ENCODE results near the gene CEP44. TPM values are rescaled to one million over a fixed set of nuclear protein-coding genes. Genes with fewer than 3 reads are reported as not detected.

CEP44 gene
- total and polyA plus RNA-seq, 2 of the 4 experiments (the other 2 are of a cell fraction) = 3.5 to 9.5 TPM

GRCh38 chr4:174292473-174292872 is 8.8 kb downstream of the CEP44 start:
- BruUV-seq (replicated peaks) = no TSS peak

More at GRCh38 chr4:174292473-174292872, 8.8 kb downstream of the CEP44 start:
- Histone ChIP-seq H3K79me1 (ENCODE audit: low read depth in 1 of 2, low read length in 2 of 2) (peaks cover 4 to 10% of the 10 kb centered on the region in 2 experiments; a peak in 2 of 4 replicates), H3K9me3 (ENCODE audit: control insufficient read depth, insufficient read depth, low read length) (peaks cover 9% of the 10 kb centered on the region), H3K27ac (ENCODE audit: insufficient read depth, low read length) (no peak overlapping the region), H2BK20ac (ENCODE audit: low read depth, low read length) (no peak overlapping the region), H3K9ac (ENCODE audit: low read depth, low read length) (no peak overlapping the region), H3K4ac (ENCODE audit: low read depth, low read length) (no peak overlapping the region), H3K23ac (ENCODE audit: low read depth, low read length) (no peak overlapping the region), H4K5ac (ENCODE audit: low read depth, low read length) (no peak overlapping the region), H2BK5ac (ENCODE audit: low read depth, low read length, poor library complexity, severe bottlenecking) (no peak overlapping the region), H4K20me1 (ENCODE audit: insufficient read depth, low read length) (no peaks in the 10 kb centered on the region), H4K91ac (ENCODE audit: insufficient read depth, low read depth, low read length) (no peak overlapping the region), H2AFZ (replicated peaks; ENCODE audit: low read length, poor library complexity) (no peak overlapping the region), H2AK9ac (replicated peaks; ENCODE audit: low read depth, low read length, poor library complexity) (no peak overlapping the region), H4K8ac (ENCODE audit: low read depth in 2 of 2, low read length in 2 of 2) (no peak overlapping the region), H2AK5ac (ENCODE audit: low read depth, low read length) (no peak overlapping the region), H3K4me2 (ENCODE audit: low read depth, low read length) (no peak overlapping the region), H3K4me1 (ENCODE audit: control insufficient read depth, insufficient read depth, low read length) (no peaks in the 10 kb centered on the region), H3K56ac (ENCODE audit: extremely low read depth, insufficient read depth, low read length) (no peak overlapping the region), H2BK15ac (ENCODE audit: low read depth, low read length) (no peak overlapping the region), H3K9me1 (ENCODE audit: insufficient read depth, low read length) (no peaks in the 10 kb centered on the region), H2BK120ac (ENCODE audit: low read depth, low read length) (no peak overlapping the region), H3K36me3 (ENCODE audit: control insufficient read depth, insufficient read depth, low read length) (peaks cover 5% of the 10 kb centered on the region), H3K4me3 (ENCODE audit: insufficient read depth, low read depth, low read length) (no peak overlapping the region), H3K27me3 (ENCODE audit: control insufficient read depth, insufficient read depth, low read length) (no peaks in the 10 kb centered on the region), H3K18ac (ENCODE audit: low read depth, low read length) (no peak overlapping the region), H3K14ac (replicated peaks; ENCODE audit: low read depth, low read length) (no peak overlapping the region)
- in situ Hi-C loops (cut with MboI; ENCODE audit: low sequenced_read_pairs) = no loop called here
- CTCF ChIA-PET = no interaction called here
- dilution Hi-C loops (cut with HindIII; ENCODE audit: low sequenced_read_pairs, unreplicated experiment) = no loop called here
- TF ChIP-seq MAZ (IDR thresholded peaks at IDR 0.05; ENCODE audit: borderline replicate concordance, low read depth, low read length) = no peak
- no peak for TF ChIP-seq ELK1 (IDR thresholded peaks at IDR 0.05; ENCODE audit: borderline replicate concordance, low read depth, low read length)
- no peak for TF ChIP-seq RAD21 (IDR thresholded peaks at IDR 0.05; ENCODE audit: low read length)
- no peak for TF ChIP-seq POLR2A (IDR thresholded peaks at IDR 0.05; ENCODE audit: low read depth, low read length)
- no peak for TF ChIP-seq NFE2L2 (IDR thresholded peaks at IDR 0.05; ENCODE audit: low read depth, low read length)
- no peak for TF ChIP-seq CEBPB (IDR thresholded peaks at IDR 0.05; ENCODE audit: low read depth, low read length)
- no peak for TF ChIP-seq FOS (IDR thresholded peaks at IDR 0.05; ENCODE audit: low read depth, low read length)
- no peak for TF ChIP-seq RFX5 (IDR thresholded peaks at IDR 0.05; ENCODE audit: low read depth, low read length)
- TF ChIP-seq RCOR1 (IDR thresholded peaks at IDR 0.05; ENCODE audit: insufficient replicate concordance, low read length) = no peak
- no peak for TF ChIP-seq MXI1 (IDR thresholded peaks at IDR 0.05; ENCODE audit: borderline replicate concordance, low read depth, low read length)
- no peak for TF ChIP-seq SMC3 (IDR thresholded peaks at IDR 0.05; ENCODE audit: low read depth, low read length)
- no peak for TF ChIP-seq CHD1 (IDR thresholded peaks at IDR 0.05; ENCODE audit: low read depth, low read length)
- TF ChIP-seq USF2 (IDR thresholded peaks at IDR 0.05; ENCODE audit: low read depth, low read length) = no peak
- no peak for TF ChIP-seq CTCF (conservative IDR thresholded peaks at IDR 0.05; ENCODE audit: low read depth, low read length)
- no peak for TF ChIP-seq MAFK (IDR thresholded peaks at IDR 0.05; ENCODE audit: low read depth, low read length)
- no peak for DNase-seq
- ATAC-seq (ENCODE audit: low read depth) = no peak
- intact Hi-C loops (cut with micrococcal nuclease) = no loop called here
- no CpG with 5 or more reads among the region's 2 CpGs for WGBS, 2 experiments (ENCODE audit: extremely low coverage in 2 of 2, insufficient read length in 1 of 2)
- POLR2A ChIA-PET (ENCODE audit: unreplicated experiment) = no interaction called here
